ENCODE results near the gene ZNF668.

Gene ZNF668

GRCh38 chr16:31080756-31081419, 6.8 kb upstream of the ZNF668 start:
- no peak for TF ChIP-seq CTCF (IDR thresholded peaks at IDR 0.05; ENCODE audit: insufficient read depth, low read depth, low read length, missing control alignments)
- DNase-seq (ENCODE audit: low read depth) = no peak
- H3K4me3 ChIP-seq (ENCODE audit: low read length) = no peak overlapping the region

GRCh38 chr16:31080035-31080629, 6.1 kb upstream of the ZNF668 start:
- no peak for TF ChIP-seq CTCF (IDR thresholded peaks at IDR 0.05; ENCODE audit: insufficient read depth, low read depth, low read length, missing control alignments)
- no peak for DNase-seq (ENCODE audit: low read depth)
- no peak overlapping the region for H3K4me3 ChIP-seq (ENCODE audit: low read length)

- TF ChIP-seq CTCF (IDR thresholded peaks at IDR 0.05; ENCODE audit: insufficient read depth, low read depth, low read length, missing control alignments) = no peak
- DNase-seq (ENCODE audit: low read depth) = no peak
- no peak overlapping the region for H3K4me3 ChIP-seq (ENCODE audit: low read length)
Observed at GRCh38 chr16:31079342-31079944, 5.4 kb upstream of the ZNF668 start.

- no peak for TF ChIP-seq CTCF (IDR thresholded peaks at IDR 0.05; ENCODE audit: insufficient read depth, low read depth, low read length, missing control alignments)
- H3K4me3 ChIP-seq (ENCODE audit: low read length) = no peak overlapping the region
- DNase-seq (ENCODE audit: low read depth) = no peak
Observed at GRCh38 chr16:31078597-31079341, 4.7 kb upstream of the ZNF668 start.

- no peak for TF ChIP-seq CTCF (IDR thresholded peaks at IDR 0.05; ENCODE audit: insufficient read depth, low read depth, low read length, missing control alignments)
- no peak overlapping the region for H3K4me3 ChIP-seq (ENCODE audit: low read length)
Observed at GRCh38 chr16:31077592-31078396, 3.8 kb upstream of the ZNF668 start.

GRCh38 chr16:31077024-31077423, 3.0 kb upstream of the ZNF668 start:
- no peak for TF ChIP-seq CTCF (IDR thresholded peaks at IDR 0.05; ENCODE audit: insufficient read depth, low read depth, low read length, missing control alignments)
- no peak for DNase-seq (ENCODE audit: low read depth)
- H3K4me3 ChIP-seq (ENCODE audit: low read length) = no peak overlapping the region

More at GRCh38 chr16:31077592-31078396, 3.8 kb upstream of the ZNF668 start:
- DNase-seq (ENCODE audit: low read depth) = no peak
